Tibial artery (tissue), 4 donors: ENCODE results near the gene ENTPD8.
"Not testable (repeated sequence)": the region's sequence is repeated elsewhere in the genome, so short reads cannot be mapped to it uniquely, and the experiment has no call there.

Experiments
- DNase-seq, 2 donors: peaks; one replicate each; pipeline ENCODE4 v3.0.0-alpha.2; 2019
- H3K27ac ChIP-seq, 2 donors: fragments of 200-600 bp; sonication (generic) in 1 of 2; 1 replicate in 1 of 2; 2 replicates in 1 of 2; pipeline ENCODE4 v1.5.1; 2018 to 2019; ENCODE audit warnings: mild to moderate bottlenecking in 1 of 2
- H3K27me3 ChIP-seq, 2 donors: fragments of 200-600 bp; sonication (generic) in 1 of 2; one replicate each; pipeline versions ENCODE4 v1.5.1 to v1.6.0; 2016 to 2019
- H3K36me3 ChIP-seq, 3 donors: fragments of 200-600 bp; sonication (generic) in 2 of 3; one replicate each; pipeline ENCODE4 v1.5.1; 2016 to 2019; ENCODE audit warnings: mild to moderate bottlenecking in 2 of 3
- H3K4me1 ChIP-seq, 4 donors: fragments of 200-600 bp; sonication (generic) in 2 of 4; 1 replicate in 3 of 4; 2 replicates in 1 of 4; pipeline ENCODE4 v1.5.1; 2016 to 2019
- H3K4me3 ChIP-seq, 2 donors: fragments of 200-600 bp; sonication (generic) in 1 of 2; 1 replicate in 1 of 2; 2 replicates in 1 of 2; pipeline ENCODE4 v1.5.1; 2018 to 2019; ENCODE audit warnings: mild to moderate bottlenecking in 2 of 2
- H3K9me3 ChIP-seq, 3 donors: fragments of 200-600 bp; sonication (generic) in 1 of 3; one replicate each; pipeline ENCODE4 v1.5.1; 2016 to 2019
- intact Hi-C: fragments of 100-400 bp; cut with DNase I; formaldehyde crosslinking; loops from one replicate; pipeline ENCODE4 v1.15.0; 2023; ENCODE audit warnings: low total_unique reads
- TF ChIP-seq, protein P1 (sequence below), 2 experiments: fragments of 200-600 bp in 1 of 2; fragments of 450-650 bp in 1 of 2; IDR thresholded peaks; one replicate each; pipeline ENCODE4 v1.5.1; 2017 to 2019; ENCODE audit warnings: antibody characterized with exemption in 2 of 2, mild to moderate bottlenecking in 1 of 2, moderate library complexity in 1 of 2

ENTPD8 gene

DNA sequence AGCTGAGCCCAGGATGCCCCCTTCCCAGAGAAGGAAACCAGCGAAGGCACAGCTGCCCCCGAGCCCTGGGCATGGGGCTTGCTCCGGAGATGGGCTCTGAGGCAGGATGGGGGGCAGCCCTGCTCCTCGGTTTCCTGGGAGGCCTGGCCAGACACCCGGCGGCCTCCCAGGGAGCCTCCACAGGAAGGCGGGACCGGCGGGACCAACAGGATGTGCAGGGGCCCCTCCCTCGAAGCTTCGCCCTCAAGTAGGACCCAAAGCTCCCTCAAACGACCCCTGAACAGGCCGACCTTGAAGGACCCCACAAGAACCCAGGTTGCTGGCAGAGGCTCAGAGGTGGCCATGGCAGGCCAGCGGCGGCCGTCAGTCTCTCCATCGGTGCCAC lies 29.9 kb downstream of the ENTPD8 start:
- intact Hi-C loops: no loop called here
- peaks cover 0 to 71% (median 36%) of the 10 kb centered on the region in 4 donors for H3K4me1 ChIP-seq
- no peaks in the 10 kb centered on the region for H3K27me3 ChIP-seq
- no peak overlapping the region for H3K27ac ChIP-seq
- peak overlapping the region; percentile 3 to 7 for H3K4me3 ChIP-seq
- no peaks in the 10 kb centered on the region for H3K9me3 ChIP-seq
- DNase-seq: no peak
- TF ChIP-seq, protein P1, sequence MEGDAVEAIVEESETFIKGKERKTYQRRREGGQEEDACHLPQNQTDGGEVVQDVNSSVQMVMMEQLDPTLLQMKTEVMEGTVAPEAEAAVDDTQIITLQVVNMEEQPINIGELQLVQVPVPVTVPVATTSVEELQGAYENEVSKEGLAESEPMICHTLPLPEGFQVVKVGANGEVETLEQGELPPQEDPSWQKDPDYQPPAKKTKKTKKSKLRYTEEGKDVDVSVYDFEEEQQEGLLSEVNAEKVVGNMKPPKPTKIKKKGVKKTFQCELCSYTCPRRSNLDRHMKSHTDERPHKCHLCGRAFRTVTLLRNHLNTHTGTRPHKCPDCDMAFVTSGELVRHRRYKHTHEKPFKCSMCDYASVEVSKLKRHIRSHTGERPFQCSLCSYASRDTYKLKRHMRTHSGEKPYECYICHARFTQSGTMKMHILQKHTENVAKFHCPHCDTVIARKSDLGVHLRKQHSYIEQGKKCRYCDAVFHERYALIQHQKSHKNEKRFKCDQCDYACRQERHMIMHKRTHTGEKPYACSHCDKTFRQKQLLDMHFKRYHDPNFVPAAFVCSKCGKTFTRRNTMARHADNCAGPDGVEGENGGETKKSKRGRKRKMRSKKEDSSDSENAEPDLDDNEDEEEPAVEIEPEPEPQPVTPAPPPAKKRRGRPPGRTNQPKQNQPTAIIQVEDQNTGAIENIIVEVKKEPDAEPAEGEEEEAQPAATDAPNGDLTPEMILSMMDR (IDR thresholded peaks at IDR 0.05): no peak
- H3K36me3 ChIP-seq: no peaks in the 10 kb centered on the region

DNA sequence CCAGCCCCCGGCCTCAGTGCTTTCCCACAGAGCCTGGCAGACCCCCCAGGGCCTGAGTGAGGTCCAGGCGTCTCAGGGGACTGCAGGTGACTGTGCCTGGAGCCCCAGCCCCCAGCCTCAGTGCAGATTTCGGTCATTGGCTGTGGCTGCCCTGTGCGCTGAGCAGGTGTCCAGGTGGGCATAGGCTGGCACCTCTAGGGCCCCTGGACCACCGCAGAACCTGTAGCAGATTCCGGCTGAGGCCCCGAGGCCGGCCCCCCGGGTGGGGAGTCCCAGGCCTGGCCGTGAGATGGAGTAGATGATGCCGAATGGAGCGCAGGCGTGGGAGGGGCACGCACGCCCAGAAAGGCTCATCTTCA lies 30.3 kb downstream of the ENTPD8 start:
- intact Hi-C loops: no loop called here

DNA sequence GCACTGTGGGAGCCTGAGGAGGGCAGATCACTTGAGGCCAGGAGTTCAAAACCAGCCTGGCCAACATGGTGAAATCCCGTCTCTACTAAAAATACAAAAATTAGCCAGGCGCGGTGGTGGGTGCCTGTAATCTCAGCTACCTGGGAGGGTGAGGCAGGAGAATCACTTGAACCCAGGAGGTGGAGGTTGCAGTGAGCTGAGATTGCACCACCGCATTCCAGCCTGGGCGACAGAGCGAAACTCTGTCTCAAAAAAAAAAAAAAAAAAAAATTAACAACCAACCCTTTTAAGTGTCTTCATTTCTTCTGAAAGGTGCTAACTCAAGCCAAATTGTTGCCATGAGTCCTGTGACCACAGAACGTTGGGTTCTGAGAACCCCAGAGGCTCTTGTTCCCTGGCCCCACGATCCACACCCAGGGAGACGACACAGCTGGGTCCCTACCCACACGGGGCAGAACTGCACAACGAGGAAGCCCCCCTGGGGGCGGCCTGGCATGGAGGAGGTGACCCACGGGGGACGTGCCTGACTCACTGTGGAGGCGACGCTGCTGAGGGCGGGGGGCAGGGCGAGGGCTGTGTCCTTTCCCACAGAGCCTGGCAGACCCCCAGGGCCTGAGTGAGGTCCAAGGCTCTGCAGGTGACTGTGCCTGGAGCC lies 30.8 kb downstream of the ENTPD8 start:
- peaks cover 0 to 72% (median 34%) of the 10 kb centered on the region in 4 donors for H3K4me1 ChIP-seq
- H3K27me3 ChIP-seq, H3K4me3 ChIP-seq, intact Hi-C loops, H3K9me3 ChIP-seq, H3K36me3 ChIP-seq, H3K27ac ChIP-seq, DNase-seq: not testable (repeated sequence)

More for the DNA sequence above, 30.3 kb downstream of the ENTPD8 start:
- Histone ChIP-seq H3K36me3 (no peaks in the 10 kb centered on the region), H3K27ac (no peak overlapping the region), H3K4me3 (no peak overlapping the region), H3K9me3 (no peaks in the 10 kb centered on the region), H3K4me1 (peaks cover 0 to 72% (median 35%) of the 10 kb centered on the region in 4 donors), H3K27me3 (no peaks in the 10 kb centered on the region)
- TF ChIP-seq, protein P1 (IDR thresholded peaks at IDR 0.05): no peak
- DNase-seq: no peak

DNA sequence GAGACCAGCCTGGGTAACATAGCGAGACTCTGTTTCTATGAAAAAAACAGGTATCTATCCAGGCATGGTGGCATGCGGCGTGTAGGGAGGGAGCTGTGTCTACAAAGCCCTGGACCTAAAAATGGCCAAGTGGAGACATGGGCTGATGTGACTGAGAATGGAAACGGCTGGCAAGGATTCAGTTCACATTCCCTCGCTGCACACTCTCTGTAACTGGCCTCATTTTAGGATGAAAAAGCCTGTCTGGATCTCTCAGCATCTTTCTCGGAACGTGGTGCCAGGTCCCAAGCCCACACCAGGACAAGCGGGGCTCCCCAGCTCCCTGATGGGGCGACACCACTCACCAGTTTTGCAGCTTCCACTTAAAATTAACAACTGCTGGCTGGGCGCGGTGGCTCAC lies 31.6 kb downstream of the ENTPD8 start:
- intact Hi-C loops: no loop called here
- Histone ChIP-seq H3K4me1 (peaks cover 0 to 68% (median 34%) of the 10 kb centered on the region in 4 donors), H3K4me3 (no peak overlapping the region), H3K27me3 (no peaks in the 10 kb centered on the region), H3K36me3 (no peaks in the 10 kb centered on the region), H3K9me3 (no peaks in the 10 kb centered on the region), H3K27ac (peak overlapping the region in 1 of 2 donors; percentile 26)
- TF ChIP-seq, protein P1 (IDR thresholded peaks at IDR 0.05): no peak
- DNase-seq: no peak

DNA sequence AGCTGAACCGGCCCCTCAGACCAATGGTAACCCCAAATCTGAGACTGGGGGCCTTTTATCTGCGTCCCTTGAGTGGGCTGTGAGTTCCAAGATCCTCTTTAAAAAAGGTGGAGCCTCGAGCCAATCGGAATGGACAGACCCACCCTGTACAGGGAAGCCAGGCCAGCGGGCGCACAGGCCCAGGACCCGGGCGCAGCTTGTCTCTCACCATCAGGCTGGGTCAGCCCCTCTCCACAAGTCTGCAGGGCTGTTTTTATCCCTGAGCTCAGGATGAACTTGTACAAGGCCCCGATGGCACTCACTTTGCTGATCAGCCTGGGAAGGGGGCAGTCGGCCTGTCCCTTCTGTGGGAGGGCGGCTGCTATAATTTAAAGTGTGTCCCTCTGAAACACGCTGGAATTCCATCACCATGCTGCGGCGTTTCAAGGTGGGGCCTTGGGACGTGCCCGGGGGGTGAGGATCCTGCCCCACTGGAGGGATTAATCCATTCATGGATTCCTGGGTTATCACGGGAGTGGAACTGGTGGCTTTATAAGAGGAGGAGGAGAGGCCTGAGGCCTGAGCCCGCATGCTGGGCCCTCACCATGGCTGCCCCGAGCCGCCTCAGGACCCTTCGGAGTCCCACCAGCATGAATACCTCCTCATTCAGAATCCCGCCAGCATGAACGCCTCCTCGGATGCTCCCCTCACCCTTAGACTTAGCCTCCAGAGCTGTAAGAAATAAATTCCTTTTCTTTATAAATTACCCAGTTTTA lies 32.3 kb downstream of the ENTPD8 start:
- H3K27me3 ChIP-seq: no peaks in the 10 kb centered on the region
- H3K36me3 ChIP-seq: no peaks in the 10 kb centered on the region
- TF ChIP-seq, protein P1 (IDR thresholded peaks at IDR 0.05): no peak
- no peak for DNase-seq
- H3K27ac ChIP-seq: peak overlapping the region in 1 of 2 donors; percentile 26
- H3K9me3 ChIP-seq: no peaks in the 10 kb centered on the region
- H3K4me1 ChIP-seq: peaks cover 0 to 62% (median 34%) of the 10 kb centered on the region in 4 donors
- intact Hi-C loops: no loop called here
- H3K4me3 ChIP-seq: no peak overlapping the region

DNA sequence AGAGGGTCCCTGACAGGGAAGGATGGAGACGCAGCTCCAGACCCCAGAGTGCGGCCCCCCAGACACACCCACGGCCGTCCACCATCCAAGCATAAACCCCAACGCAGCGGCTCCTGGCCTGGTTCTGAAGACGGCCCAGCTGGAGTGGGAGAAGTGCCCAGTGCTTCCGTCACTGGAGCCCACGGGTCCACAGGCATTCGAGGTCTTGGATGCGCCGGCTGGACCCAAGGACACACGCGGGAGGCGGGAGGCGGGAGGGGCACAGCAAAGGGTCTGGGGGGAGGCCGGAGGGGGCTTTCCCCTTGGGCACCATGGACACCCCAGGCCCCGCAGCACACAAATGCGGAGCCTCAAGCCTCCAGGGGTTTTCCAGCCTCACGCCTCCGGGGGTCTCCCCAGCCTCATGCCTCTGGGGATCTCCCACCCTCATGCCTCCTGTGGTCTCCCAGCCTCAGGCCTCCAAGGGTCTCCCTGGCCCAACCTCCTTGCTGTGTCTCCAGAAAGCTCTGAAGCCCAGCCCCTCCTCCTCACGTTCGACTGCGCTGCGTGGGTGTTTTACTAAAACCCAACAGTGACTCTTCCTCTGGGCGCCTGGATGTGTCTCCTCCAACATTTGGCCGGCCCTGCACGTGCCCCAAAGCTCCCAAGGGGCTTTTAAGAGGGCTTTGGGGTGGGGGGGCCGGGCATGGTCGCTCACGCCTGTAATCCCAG lies 33.4 kb downstream of the ENTPD8 start:
- DNase-seq: no peak
- intact Hi-C loops: no loop called here
- Histone ChIP-seq H3K27me3 (no peaks in the 10 kb centered on the region), H3K36me3 (no peaks in the 10 kb centered on the region), H3K9me3 (no peaks in the 10 kb centered on the region), H3K27ac (peak overlapping the region; percentile 49 to 63), H3K4me1 (peaks cover 0 to 56% (median 34%) of the 10 kb centered on the region in 4 donors), H3K4me3 (peak overlapping the region; percentile 38 to 48)
- TF ChIP-seq, protein P1 (IDR thresholded peaks at IDR 0.05): no peak
